Urinary bladder (tissue), 2 donors: Measurements from ENCODE around the gene CA5B. TPM values are rescaled to one million over a fixed set of nuclear protein-coding genes. Genes with fewer than 3 reads are reported as not detected.

Experiments used
- polyA plus RNA-seq: library from polyadenylated mRNA; stranded (reverse); fragments of 200-250 nt; gene quantifications from one replicate; pipeline ENCODE4 v1.2.3, GENCODE V29; 2013
- small RNA-seq: library from RNA; depleted of rRNA; stranded (forward); fragments of <200 nt; gene quantifications from one replicate; pipeline ENCODE3, GENCODE V24; 2014
- total RNA-seq: library from RNA; depleted of rRNA; stranded (reverse); fragments of >200 nt; gene quantifications from one replicate; pipeline ENCODE4 v1.2.3, GENCODE V29; 2014
- donor health status: healthy.

CA5B gene
- total and polyA plus RNA-seq, 2 donors = 6.8 to 21.4 TPM

Small RNAs within 50 kb of the gene (small RNA-seq; reads per million reads assigned to genes)
- not detected for gene RF00409

Other genes with a start within 250 kb of the CA5B start
- 15.0 TPM for gene PIR, start 244.9 kb upstream of the CA5B start, total RNA-seq
- 27.8 TPM for gene PIR, start 244.9 kb upstream of the CA5B start, polyA plus RNA-seq
- gene BMX, start 237.5 kb upstream of the CA5B start, total RNA-seq = 4.8 TPM
- gene BMX, start 237.5 kb upstream of the CA5B start, polyA plus RNA-seq = 3.3 TPM
- 2.1 TPM for gene ACE2, start 137.3 kb upstream of the CA5B start, total RNA-seq
- 0.37 TPM for gene ACE2, start 137.3 kb upstream of the CA5B start, polyA plus RNA-seq
- gene CLTRN, start 73.5 kb upstream of the CA5B start, total RNA-seq = 0.90 TPM
- gene CLTRN, start 73.5 kb upstream of the CA5B start, polyA plus RNA-seq = 0.63 TPM
- 5.2 TPM for gene ZRSR2, start 52.2 kb downstream of the CA5B start, total RNA-seq
- 14.6 TPM for gene ZRSR2, start 52.2 kb downstream of the CA5B start, polyA plus RNA-seq
- 76.8 TPM for gene AP1S2, start 116.5 kb downstream of the CA5B start, total RNA-seq
- 24.1 TPM for gene AP1S2, start 116.5 kb downstream of the CA5B start, polyA plus RNA-seq